Loucy (cell line): ENCODE results near the gene MYPOP.

ENCODE experiments used
- H2AFZ ChIP-seq: fragments of 200-600 bp; sonication (generic); 2 replicates; pipeline ENCODE4 v1.6.0; 2016; ENCODE audit warnings: antibody characterized with exemption, mild to moderate bottlenecking, low read length, moderate library complexity
- H3F3A ChIP-seq: fragments of 200-600 bp; 2 replicates; pipeline ENCODE4 v1.6.0; 2016; ENCODE audit warnings: antibody characterized with exemption, low read depth, mild to moderate bottlenecking
- H3K27me3 ChIP-seq: fragments of 200-600 bp; sonication (generic); 2 replicates; pipeline ENCODE4 v1.6.1; 2014; ENCODE audit warnings: low read length, mild to moderate bottlenecking; ENCODE audit not compliant: insufficient read depth, poor library complexity, severe bottlenecking
- H3K36me3 ChIP-seq: fragments of 200-600 bp; sonication (generic); 2 replicates; pipeline ENCODE4 v1.6.1; 2016; ENCODE audit warnings: low read length; ENCODE audit not compliant: insufficient read depth
- H3K4me1 ChIP-seq: fragments of 200-600 bp; sonication (generic); 2 replicates; pipeline ENCODE4 v1.5.1; 2014; ENCODE audit warnings: low read length, mild to moderate bottlenecking; ENCODE audit not compliant: insufficient read depth, poor library complexity, severe bottlenecking
- H3K4me2 ChIP-seq: fragments of 200-600 bp; sonication (generic); 2 replicates; pipeline ENCODE4 v1.6.0; 2014; ENCODE audit warnings: antibody characterized with exemption, low read length, low read depth, mild to moderate bottlenecking; ENCODE audit not compliant: poor library complexity, severe bottlenecking
- H3K4me3 ChIP-seq: fragments of 200-600 bp; sonication (generic); 2 replicates; pipeline ENCODE4 v1.5.1; 2014; ENCODE audit warnings: low read length, mild to moderate bottlenecking, mixed read lengths; ENCODE audit not compliant: poor library complexity, severe bottlenecking
- H3K79me2 ChIP-seq: fragments of 200-600 bp; sonication (generic); 2 replicates; pipeline ENCODE4 v1.6.1; 2014; ENCODE audit warnings: low read length; ENCODE audit not compliant: insufficient read depth
- H3K9ac ChIP-seq: fragments of 200-600 bp; sonication (generic); 2 replicates; pipeline ENCODE4 v1.6.0; 2014; ENCODE audit warnings: mild to moderate bottlenecking, low read depth, low read length, moderate library complexity; ENCODE audit not compliant: poor library complexity, severe bottlenecking
- H3K9me2 ChIP-seq: fragments of 200-600 bp; sonication (generic); replicated peaks from 2 replicates; pipeline ENCODE4 v1.6.1; 2016; ENCODE audit warnings: low read depth, low read length, mixed read lengths
- H3K9me3 ChIP-seq: fragments of 200-600 bp; sonication (generic); 2 replicates; pipeline ENCODE4 v1.6.1; 2014; ENCODE audit warnings: mild to moderate bottlenecking, antibody characterized with exemption, low read length, low read depth; ENCODE audit not compliant: insufficient read depth
- H4K20me1 ChIP-seq: fragments of 200-600 bp; sonication (generic); 2 replicates; pipeline ENCODE4 v1.6.0; 2014; ENCODE audit warnings: antibody characterized with exemption, low read length, mild to moderate bottlenecking; ENCODE audit not compliant: insufficient read depth, poor library complexity, severe bottlenecking
- CTCF ChIP-seq: fragments of 200-600 bp; sonication (generic); conservative IDR thresholded peaks from 2 replicates; pipeline ENCODE4 v1.5.1; 2014; ENCODE audit warnings: mild to moderate bottlenecking, antibody characterized with exemption, low read length
- EZH2phosphoT487 ChIP-seq: fragments of 200-600 bp; IDR thresholded peaks from 2 replicates; pipeline ENCODE4 v1.6.1; 2018; ENCODE audit warnings: antibody characterized with exemption, mild to moderate bottlenecking, moderate library complexity, borderline replicate concordance

The MYPOP gene

GRCh38 chr19:45911291-45911690, 8.9 kb upstream of the MYPOP start:
- H3K9me3 ChIP-seq, result no peaks in the 10 kb centered on the region
- no peak overlapping the region for H2AFZ ChIP-seq
- no peak overlapping the region for H3K4me3 ChIP-seq
- no peaks in the 10 kb centered on the region for H4K20me1 ChIP-seq
- H3K36me3 ChIP-seq, result no peaks in the 10 kb centered on the region
- H3K9me2 ChIP-seq, result no peaks in the 10 kb centered on the region
- TF ChIP-seq CTCF (no peak), EZH2phosphoT487 (no peak)
- no peaks in the 10 kb centered on the region for H3K4me1 ChIP-seq
- H3K9ac ChIP-seq, result no peak overlapping the region
- no peaks in the 10 kb centered on the region for H3F3A ChIP-seq
- no peak overlapping the region for H3K4me2 ChIP-seq
- no peaks in the 10 kb centered on the region for H3K27me3 ChIP-seq
- no peaks in the 10 kb centered on the region for H3K79me2 ChIP-seq

- no peaks in the 10 kb centered on the region for H3K27me3 ChIP-seq
- TF ChIP-seq CTCF (no peak), EZH2phosphoT487 (no peak)
- no peaks in the 10 kb centered on the region for H3K79me2 ChIP-seq
- H3K9ac ChIP-seq, result no peak overlapping the region
- no peak overlapping the region for H2AFZ ChIP-seq
- H3K9me2 ChIP-seq, result no peaks in the 10 kb centered on the region
- H3K36me3 ChIP-seq, result no peaks in the 10 kb centered on the region
- H3K4me2 ChIP-seq, result no peak overlapping the region
- H3K4me1 ChIP-seq, result no peaks in the 10 kb centered on the region
- H3K9me3 ChIP-seq, result no peaks in the 10 kb centered on the region
- H3F3A ChIP-seq, result no peaks in the 10 kb centered on the region
- H4K20me1 ChIP-seq, result no peaks in the 10 kb centered on the region
- H3K4me3 ChIP-seq, result no peak overlapping the region
Observed at GRCh38 chr19:45908956-45909355, 6.5 kb upstream of the MYPOP start.

- Histone ChIP-seq H4K20me1 (no peaks in the 10 kb centered on the region), H3K4me1 (peaks cover 5% of the 10 kb centered on the region), H3K9me2 (no peaks in the 10 kb centered on the region), H3K27me3 (no peaks in the 10 kb centered on the region), H3K9me3 (no peaks in the 10 kb centered on the region), H3K9ac (no peak overlapping the region), H3K4me3 (no peak overlapping the region), H3K79me2 (peaks cover 11% of the 10 kb centered on the region), H3K36me3 (no peaks in the 10 kb centered on the region), H3F3A (no peaks in the 10 kb centered on the region), H2AFZ (no peak overlapping the region), H3K4me2 (no peak overlapping the region)
- TF ChIP-seq EZH2phosphoT487 (no peak), CTCF (no peak)
Observed at GRCh38 chr19:45906221-45906620, 3.8 kb upstream of the MYPOP start.
